H9 (cell line): Measurements from ENCODE around the gene AMMECR1. TPM values are rescaled to one million over a fixed set of nuclear protein-coding genes. Genes with fewer than 3 reads are reported as not detected.

Experiments
- DNase-seq: peaks from one replicate; pipeline ENCODE4 v3.0.0-alpha.2; 2017
- H2AFZ ChIP-seq: one replicate; pipeline ENCODE4 v1.6.1; 2013; ENCODE audit warnings: mild to moderate bottlenecking, low read length, control low read depth, moderate library complexity
- H2AK5ac ChIP-seq: 2 replicates; pipeline ENCODE4 v1.6.1; 2013; ENCODE audit warnings: low read length, control low read depth, mixed read lengths; ENCODE audit not compliant: insufficient read length
- H2BK120ac ChIP-seq: one replicate; pipeline ENCODE4 v1.6.1; 2013; ENCODE audit warnings: low read depth, mild to moderate bottlenecking, low read length, control low read depth, inconsistent platforms; ENCODE audit not compliant: poor library complexity, severe bottlenecking
- H2BK12ac ChIP-seq: 2 replicates; pipeline ENCODE4 v1.6.1; 2013; ENCODE audit warnings: low read length, control low read depth, mixed read lengths, low read depth; ENCODE audit not compliant: insufficient read length
- H2BK15ac ChIP-seq: 2 replicates; pipeline ENCODE4 v1.6.1; 2013; ENCODE audit warnings: low read depth, low read length, control low read depth
- H2BK20ac ChIP-seq: one replicate; pipeline ENCODE4 v1.6.1; 2013; ENCODE audit warnings: low read depth, mild to moderate bottlenecking, low read length, control low read depth, inconsistent platforms; ENCODE audit not compliant: poor library complexity, severe bottlenecking
- H2BK5ac ChIP-seq: 2 replicates; pipeline ENCODE4 v1.6.1; 2013; ENCODE audit warnings: low read length, control low read depth, mixed read lengths; ENCODE audit not compliant: insufficient read length
- H3K14ac ChIP-seq: 2 replicates; pipeline ENCODE4 v1.6.1; 2013; ENCODE audit warnings: low read length, control low read depth; ENCODE audit not compliant: insufficient read depth
- H3K18ac ChIP-seq: 2 replicates; pipeline ENCODE4 v1.6.1; 2013; ENCODE audit warnings: low read depth, mild to moderate bottlenecking, mixed read lengths, low read length, control low read depth; ENCODE audit not compliant: insufficient read length
- H3K23ac ChIP-seq: 2 replicates; pipeline ENCODE4 v1.6.1; 2013; ENCODE audit warnings: low read length, control low read depth, mixed read lengths, low read depth; ENCODE audit not compliant: insufficient read length
- H3K23me2 ChIP-seq: 2 replicates; pipeline ENCODE4 v1.6.1; 2013; ENCODE audit warnings: low read depth, mild to moderate bottlenecking, mixed read lengths, low read length, control low read depth; ENCODE audit not compliant: insufficient read length, poor library complexity, severe bottlenecking
- H3K27ac ChIP-seq: 2 replicates; pipeline ENCODE4 v1.5.1; 2013; ENCODE audit warnings: low read length, control low read depth, mixed read lengths, low read depth; ENCODE audit not compliant: insufficient read length
- H3K27me3 ChIP-seq: 2 replicates; pipeline ENCODE4 v1.6.1; 2013; ENCODE audit warnings: low read length, control low read depth, inconsistent platforms; ENCODE audit not compliant: insufficient read depth
- H3K4ac ChIP-seq: 2 replicates; pipeline ENCODE4 v1.6.1; 2013; ENCODE audit warnings: low read depth, mild to moderate bottlenecking, control low read depth, inconsistent platforms, low read length, moderate library complexity
- H3K4me1 ChIP-seq: 2 replicates; pipeline ENCODE4 v1.6.1; 2013; ENCODE audit warnings: low read length, control low read depth, inconsistent platforms; ENCODE audit not compliant: insufficient read depth
- H3K4me2 ChIP-seq: 2 replicates; pipeline ENCODE4 v1.6.1; 2013; ENCODE audit warnings: low read length, control low read depth, mixed read lengths; ENCODE audit not compliant: insufficient read length, insufficient read depth
- H3K56ac ChIP-seq: 2 replicates; pipeline ENCODE4 v1.6.1; 2013; ENCODE audit warnings: low read depth, mild to moderate bottlenecking, mixed read lengths, low read length, control low read depth; ENCODE audit not compliant: insufficient read length
- H3K79me1 ChIP-seq: 2 replicates; pipeline ENCODE4 v1.6.1; 2013; ENCODE audit warnings: low read depth, mild to moderate bottlenecking, moderate library complexity, low read length, control low read depth, inconsistent platforms; ENCODE audit not compliant: insufficient read depth, poor library complexity, severe bottlenecking
- H3K79me2 ChIP-seq: 2 replicates; pipeline ENCODE4 v1.6.1; 2013; ENCODE audit warnings: low read length, control low read depth, inconsistent platforms; ENCODE audit not compliant: insufficient read depth
- H3K9ac ChIP-seq: 2 replicates; pipeline ENCODE4 v1.6.1; 2013; ENCODE audit warnings: low read length, control low read depth, mixed read lengths; ENCODE audit not compliant: insufficient read length; ENCODE audit errors: extremely low read depth
- H3K9me3 ChIP-seq: one replicate; pipeline ENCODE4 v1.6.1; 2013; ENCODE audit warnings: low read depth, low read length, inconsistent platforms; ENCODE audit not compliant: control insufficient read depth
- H3T11ph ChIP-seq: one replicate; pipeline ENCODE4 v1.6.1; 2013; ENCODE audit warnings: mild to moderate bottlenecking, low read length, control low read depth, inconsistent platforms
- H4K20me1 ChIP-seq: one replicate; pipeline ENCODE4 v1.6.1; 2013; ENCODE audit not compliant: control insufficient read depth, insufficient read length, insufficient read depth
- H4K5ac ChIP-seq: 2 replicates; pipeline ENCODE4 v1.6.1; 2013; ENCODE audit warnings: low read depth, mild to moderate bottlenecking, mixed read lengths, low read length, control low read depth; ENCODE audit not compliant: insufficient read length
- H4K8ac ChIP-seq: replicated peaks from 2 replicates; pipeline ENCODE4 v1.6.1; 2013; ENCODE audit warnings: low read length, control low read depth, mixed read lengths, low read depth; ENCODE audit not compliant: insufficient read length
- H4K91ac ChIP-seq: 2 replicates; pipeline ENCODE4 v1.6.1; 2013; ENCODE audit warnings: low read depth, mild to moderate bottlenecking, moderate library complexity, mixed read lengths, low read length, control low read depth; ENCODE audit not compliant: insufficient read length
- H3K27ac Mint-ChIP-seq, 3 experiments: 2 replicates in 2 of 3; 3 replicates in 1 of 3; pipeline ENCODE4 v1.8.0; 2020 to 2021; ENCODE audit warnings: mixed read lengths in 3 of 3, mild to moderate bottlenecking in 1 of 3, moderate library complexity in 1 of 3
- H3K27me3 Mint-ChIP-seq: 2 replicates; pipeline ENCODE4 v1.8.0; 2021; ENCODE audit warnings: low read depth, mild to moderate bottlenecking, moderate library complexity, mixed read lengths
- H3K36me3 Mint-ChIP-seq, 3 experiments: 2 replicates in 2 of 3; 3 replicates in 1 of 3; pipeline ENCODE4 v1.8.0; 2020 to 2021; ENCODE audit warnings: low read depth in 3 of 3, mixed read lengths in 3 of 3; ENCODE audit not compliant: insufficient read depth in 1 of 3
- H3K4me1 Mint-ChIP-seq, 2 experiments: 2 replicates each; pipeline ENCODE4 v1.8.0; 2020; ENCODE audit warnings: mixed read lengths in 2 of 2
- H3K4me3 Mint-ChIP-seq, 2 experiments: 2 replicates in 1 of 2; 3 replicates in 1 of 2; pipeline ENCODE4 v1.8.0; 2020 to 2021; ENCODE audit warnings: mild to moderate bottlenecking in 2 of 2, mixed read lengths in 2 of 2, moderate library complexity in 1 of 2
- H3K9me3 Mint-ChIP-seq, 2 experiments: 2 replicates in 1 of 2; 3 replicates in 1 of 2; pipeline ENCODE4 v1.8.0; 2020; ENCODE audit warnings: mild to moderate bottlenecking in 2 of 2, mixed read lengths in 2 of 2, moderate library complexity in 1 of 2
- CTCF ChIP-seq: fragments of 200-600 bp; sonication (generic); conservative IDR thresholded peaks from 3 replicates; pipeline ENCODE4 v1.8.0; 2021; ENCODE audit warnings: antibody characterized with exemption, mild to moderate bottlenecking
- WGBS: extraction: QIAGEN DNeasy Blood & Tissue Kit; methylation state at CpG from one replicate; pipeline ENCODE4 v1.1.7; 2013; ENCODE audit warnings: missing lambda C conversion rate, low lambda C conversion rate, mixed read lengths; ENCODE audit not compliant: insufficient read length; ENCODE audit errors: extremely low coverage; 5-methylcytosine and 5-hydroxymethylcytosine counted together
- total RNA-seq: library from RNA; stranded (reverse); gene quantifications from 2 replicates; pipeline ENCODE4 v1.2.1, GENCODE V29; 2021

AMMECR1 gene
- total RNA-seq, 1 experiment from 2014 or later: 28.5 TPM

- Histone ChIP-seq H3K4me2 (no peak overlapping the region), H3K27me3 (no peaks in the 10 kb centered on the region), H4K20me1 (no peaks in the 10 kb centered on the region), H2BK5ac (no peak overlapping the region), H3K4ac (no peak overlapping the region), H3K9ac (no peak overlapping the region), H2BK12ac (no peak overlapping the region), H2BK15ac (no peak overlapping the region), H3K79me2 (no peaks in the 10 kb centered on the region), H3K14ac (no peak overlapping the region), H3K18ac (no peak overlapping the region), H3K56ac (no peak overlapping the region), H3K79me1 (no peaks in the 10 kb centered on the region), H4K91ac (no peak overlapping the region), H2AFZ (no peak overlapping the region), H2BK20ac (no peak overlapping the region), H3K4me1 (no peaks in the 10 kb centered on the region; the same call in 1 of the 2 replicates), H2BK120ac (no peak overlapping the region), H3K27ac (no peak overlapping the region), H3T11ph (no peak overlapping the region), H3K23me2 (no peaks in the 10 kb centered on the region), H2AK5ac (no peak overlapping the region), H3K9me3 (no peaks in the 10 kb centered on the region), H4K5ac (no peak overlapping the region), H4K8ac (no peak overlapping the region), H3K23ac (no peak overlapping the region)
- Mint-ChIP-seq H3K4me3 (no peak overlapping the region), H3K27ac (no peak overlapping the region), H3K9me3 (peaks cover 3 to 6% of the 10 kb centered on the region in 2 experiments; a peak in 1 of 5 replicates), H3K36me3 (no peaks in the 10 kb centered on the region), H3K4me1 (peaks cover 12 to 14% of the 10 kb centered on the region in 2 experiments), H3K27me3 (no peaks in the 10 kb centered on the region)
- WGBS: no CpG with 5 or more reads among the region's 4 CpGs
- no peak for TF ChIP-seq CTCF
- no peak for DNase-seq
These were observed 8.8 kb upstream of the AMMECR1 start for GRCh38 chrX:110326712-110327111.
